IMR-90 (cell line): ENCODE results near the gene RETREG1. TPM values are rescaled to one million over a fixed set of nuclear protein-coding genes. Genes with fewer than 3 reads are reported as not detected.

Experiments used
- ATAC-seq: fragments of 200-7000 bp; cut with Tn5 transposase; 2 replicates; pipeline ENCODE4 v1.9.1; 2020; ENCODE audit warnings: low read depth, mild to moderate bottlenecking, moderate library complexity
- BruUV-seq: library from RNA; stranded (reverse); fragments of 400-500 nt; replicated peaks from 2 replicates; lab custom pipeline; 2021; lab: Mats Ljungman, UMichigan
- CTCF ChIA-PET: fragments of 300-600 bp; formaldehyde crosslinking; extraction: SDS; loops from one replicate; lab custom pipeline; 2021; ENCODE audit warnings: antibody characterized with exemption; lab: Yijun Ruan, JAX
- POLR2A ChIA-PET: fragments of 300-600 bp; sonication (Branson Sonifier 250); formaldehyde crosslinking; loops from one replicate; lab custom pipeline; 2022; ENCODE audit warnings: antibody characterized with exemption; ENCODE audit not compliant: unreplicated experiment; lab: Charles Lee
- DNase-seq: peaks from one replicate; pipeline ENCODE4 v3.0.0; 2013
- H2AFZ ChIP-seq: replicated peaks from 2 replicates; pipeline ENCODE3; 2013; ENCODE audit warnings: low read length, mild to moderate bottlenecking; ENCODE audit not compliant: poor library complexity
- H2AK5ac ChIP-seq: 2 replicates; pipeline ENCODE4 v1.6.1; 2013; ENCODE audit warnings: low read depth, low read length, inconsistent platforms
- H2AK9ac ChIP-seq: replicated peaks from 2 replicates; pipeline ENCODE3; 2013; ENCODE audit warnings: mild to moderate bottlenecking, low read depth, low read length, moderate library complexity; ENCODE audit not compliant: poor library complexity
- H2BK120ac ChIP-seq: 2 replicates; pipeline ENCODE4 v1.6.1; 2013; ENCODE audit warnings: low read depth, low read length, inconsistent platforms
- H2BK15ac ChIP-seq: 3 replicates; pipeline ENCODE4 v1.6.1; 2013; ENCODE audit warnings: low read depth, low read length, inconsistent platforms
- H2BK20ac ChIP-seq: 2 replicates; pipeline ENCODE4 v1.6.1; 2013; ENCODE audit warnings: low read depth, mild to moderate bottlenecking, inconsistent platforms, low read length, moderate library complexity
- H2BK5ac ChIP-seq: 2 replicates; pipeline ENCODE4 v1.6.1; 2013; ENCODE audit warnings: mild to moderate bottlenecking, low read depth, low read length, inconsistent platforms; ENCODE audit not compliant: poor library complexity, severe bottlenecking
- H3K14ac ChIP-seq: replicated peaks from 2 replicates; pipeline ENCODE4 v1.6.1; 2013; ENCODE audit warnings: low read depth, low read length, inconsistent platforms
- H3K18ac ChIP-seq: 2 replicates; pipeline ENCODE4 v1.6.1; 2013; ENCODE audit warnings: low read depth, low read length, control low read depth
- H3K23ac ChIP-seq: 2 replicates; pipeline ENCODE4 v1.6.1; 2013; ENCODE audit warnings: low read depth, low read length, inconsistent platforms
- H3K27ac ChIP-seq: 2 replicates; pipeline ENCODE4 v1.5.1; 2013; ENCODE audit warnings: mild to moderate bottlenecking, control low read depth, low read length; ENCODE audit not compliant: insufficient read depth
- H3K27me3 ChIP-seq: 2 replicates; pipeline ENCODE4 v1.6.1; 2013; ENCODE audit warnings: low read length; ENCODE audit not compliant: control insufficient read depth, insufficient read depth
- H3K36me3 ChIP-seq: 2 replicates; pipeline ENCODE4 v1.6.1; 2013; ENCODE audit warnings: low read length, mixed read lengths; ENCODE audit not compliant: control insufficient read depth, insufficient read depth
- H3K4ac ChIP-seq: 2 replicates; pipeline ENCODE4 v1.6.1; 2013; ENCODE audit warnings: low read depth, low read length, inconsistent platforms
- H3K4me1 ChIP-seq: 2 replicates; pipeline ENCODE4 v1.6.1; 2013; ENCODE audit warnings: low read length, mixed read lengths; ENCODE audit not compliant: control insufficient read depth, insufficient read depth
- H3K4me2 ChIP-seq: 2 replicates; pipeline ENCODE4 v1.6.1; 2013; ENCODE audit warnings: low read depth, mild to moderate bottlenecking, control low read depth, low read length, moderate library complexity
- H3K4me3 ChIP-seq: 2 replicates; pipeline ENCODE4 v1.5.1; 2013; ENCODE audit warnings: low read depth, mild to moderate bottlenecking, control low read depth, low read length, moderate library complexity; ENCODE audit not compliant: insufficient read depth
- H3K56ac ChIP-seq: 2 replicates; pipeline ENCODE4 v1.6.1; 2013; ENCODE audit warnings: low read length, inconsistent platforms; ENCODE audit not compliant: insufficient read depth; ENCODE audit errors: extremely low read depth
- H3K79me1 ChIP-seq, 2 experiments: 2 replicates each; pipeline ENCODE4 v1.6.1; 2013; ENCODE audit warnings: low read length in 2 of 2, inconsistent platforms in 1 of 2, low read depth in 1 of 2
- H3K9ac ChIP-seq: 2 replicates; pipeline ENCODE4 v1.6.1; 2013; ENCODE audit warnings: low read depth, low read length, control low read depth
- H3K9me1 ChIP-seq: 2 replicates; pipeline ENCODE4 v1.6.1; 2013; ENCODE audit warnings: low read length, inconsistent platforms; ENCODE audit not compliant: insufficient read depth
- H3K9me3 ChIP-seq: 2 replicates; pipeline ENCODE4 v1.6.1; 2013; ENCODE audit warnings: low read length; ENCODE audit not compliant: control insufficient read depth, insufficient read depth
- H4K20me1 ChIP-seq: 2 replicates; pipeline ENCODE4 v1.6.1; 2013; ENCODE audit warnings: low read length, inconsistent platforms; ENCODE audit not compliant: insufficient read depth
- H4K5ac ChIP-seq: 2 replicates; pipeline ENCODE4 v1.6.1; 2013; ENCODE audit warnings: mild to moderate bottlenecking, low read depth, low read length, control low read depth
- H4K8ac ChIP-seq, 2 experiments: 2 replicates each; pipeline ENCODE4 v1.6.1; 2013; ENCODE audit warnings: low read depth in 2 of 2, low read length in 2 of 2, control low read depth in 1 of 2, inconsistent platforms in 1 of 2
- H4K91ac ChIP-seq: 2 replicates; pipeline ENCODE4 v1.6.1; 2013; ENCODE audit warnings: low read depth, low read length, inconsistent platforms; ENCODE audit not compliant: insufficient read depth
- FOS ChIP-seq: fragments of 150-350 bp; IDR thresholded peaks from 2 replicates; pipeline ENCODE4 v1.6.1; 2016; ENCODE audit warnings: low read depth, low read length
- MAFK ChIP-seq: IDR thresholded peaks from 2 replicates; pipeline ENCODE4 v1.6.1; 2012; ENCODE audit warnings: low read depth, low read length, improper control_type of control experiment
- MXI1 ChIP-seq: IDR thresholded peaks from 2 replicates; pipeline ENCODE4 v1.6.1; 2012; ENCODE audit warnings: low read depth, mild to moderate bottlenecking, low read length, moderate library complexity, borderline replicate concordance
- RFX5 ChIP-seq: IDR thresholded peaks from 2 replicates; pipeline ENCODE4 v1.8.0; 2012; ENCODE audit warnings: low read depth, mild to moderate bottlenecking, low read length, moderate library complexity
- WGBS, 2 experiments: methylation state at CpG; one replicate each; pipeline versions ENCODE4 v1.1.5 to v1.1.7; 2013; ENCODE audit warnings: missing lambda C conversion rate in 2 of 2; ENCODE audit not compliant: insufficient read length in 1 of 2; ENCODE audit errors: extremely low coverage in 2 of 2; 5-methylcytosine and 5-hydroxymethylcytosine counted together
- dilution Hi-C: fragments of 300-500 bp; cut with HindIII; formaldehyde crosslinking; loops from one replicate; pipeline ENCODE4 v1.14.3; 2018; ENCODE audit warnings: low sequenced_read_pairs; ENCODE audit not compliant: unreplicated experiment
- in situ Hi-C: fragments of 300-500 bp; cut with MboI; formaldehyde crosslinking; loops from 3 replicates; pipeline ENCODE4 v1.14.3; 2019; ENCODE audit warnings: low sequenced_read_pairs, inconsistent platforms, mixed read lengths
- intact Hi-C: fragments of 100-400 bp; cut with micrococcal nuclease; formaldehyde crosslinking; loops from 2 replicates; pipeline ENCODE4 v1.10.0; 2022
- polyA plus RNA-seq, 3 experiments: library from polyadenylated mRNA; depleted of rRNA; stranded (reverse); fragments of >200 nt; gene quantifications; 2 replicates each; pipeline ENCODE4 v1.2.3, GENCODE V29; 2012; ENCODE audit warnings: low replicate concordance in 1 of 3
- total RNA-seq: library from RNA; depleted of rRNA; stranded (reverse); fragments of >200 nt; gene quantifications from 2 replicates; pipeline ENCODE4 v1.2.3, GENCODE V29; 2012

The RETREG1 gene
- total and polyA plus RNA-seq, 2 of the 4 experiments (the other 2 are of a cell fraction): not detected

GRCh38 chr5:16561660-16562059 lies 55.1 kb downstream of the RETREG1 start:
- no peak overlapping the region for H3K9ac ChIP-seq
- CTCF ChIA-PET: interaction anchor here (1.0 kb wide), 1 partner anchor 79 kb away, joined by 3 read pairs; no protein-coding TSS in a partner anchor
- intact Hi-C loops: no loop called here

More at GRCh38 chr5:16561660-16562059, 55.1 kb downstream of the RETREG1 start:
- Histone ChIP-seq H2BK20ac (no peak overlapping the region), H2BK5ac (no peak overlapping the region), H3K56ac (no peak overlapping the region; the same call in 1 of the 2 replicates), H3K4me1 (no peaks in the 10 kb centered on the region), H3K23ac (no peak overlapping the region), H3K9me1 (no peaks in the 10 kb centered on the region), H2AFZ (no peak overlapping the region), H4K5ac (no peak overlapping the region), H2BK15ac (no peak overlapping the region), H3K4ac (no peak overlapping the region), H4K8ac (no peak overlapping the region), H4K20me1 (no peaks in the 10 kb centered on the region), H3K27me3 (peaks cover 17% of the 10 kb centered on the region), H2AK9ac (no peak overlapping the region), H4K91ac (no peak overlapping the region), H3K9me3 (no peaks in the 10 kb centered on the region), H3K4me2 (no peak overlapping the region), H2BK120ac (no peak overlapping the region), H3K27ac (no peak overlapping the region), H3K36me3 (no peaks in the 10 kb centered on the region), H3K18ac (no peak overlapping the region), H3K79me1 (no peaks in the 10 kb centered on the region), H2AK5ac (no peak overlapping the region), H3K4me3 (no peak overlapping the region), H3K14ac (no peak overlapping the region)
- BruUV-seq: no TSS peak
- POLR2A ChIA-PET: no interaction called here
- DNase-seq (no peak), ATAC-seq (no peak)
- TF ChIP-seq FOS (no peak), MXI1 (no peak), RFX5 (no peak), MAFK (no peak)
- WGBS, 2 experiments: 67% methylated on average over 1 of the region's 3 CpGs; no CpG with 5 or more reads in 1 of the 2 experiments
- dilution Hi-C loops: no loop called here
- in situ Hi-C loops: no loop called here
